ENCODE results near the gene C19orf33. TPM values are rescaled to one million over a fixed set of nuclear protein-coding genes. Genes with fewer than 3 reads are reported as not detected.

Gene C19orf33
- total and polyA plus RNA-seq, 4 experiments from 2014 or later = not detected

DNA sequence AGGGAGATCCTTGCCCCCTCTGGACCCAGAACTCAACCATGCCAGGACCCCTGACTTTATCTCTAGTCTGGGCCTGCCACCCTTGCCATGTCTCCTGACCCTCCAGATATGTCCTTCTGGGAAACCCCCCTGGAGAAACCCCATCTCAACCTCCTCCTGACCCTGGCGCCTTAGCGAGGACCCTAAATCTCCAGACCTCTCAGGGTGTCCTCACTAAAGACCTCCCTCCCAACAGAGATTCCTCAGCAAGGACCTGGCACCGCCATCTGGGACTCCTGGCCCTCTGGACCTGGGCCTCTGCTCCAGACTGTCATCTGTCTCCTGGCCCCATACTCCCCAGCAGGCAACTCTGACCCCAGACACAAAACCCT is 16.9 kb downstream of the C19orf33 start:
- peaks cover 10 to 21% of the 10 kb centered on the region in 2 donors for H3K36me3 Mint-ChIP-seq
- no peak for DNase-seq
- H3K27ac ChIP-seq (ENCODE audit: low read depth, low read length) = peak overlapping the region; percentile 62
- H3K4me1 Mint-ChIP-seq = peaks cover 30 to 66% (median 43%) of the 10 kb centered on the region in 4 donors
- H3K4me3 ChIP-seq (ENCODE audit: low read length in 2 of 2) = no peak overlapping the region
- H3K4me1 ChIP-seq (ENCODE audit: insufficient read depth, low read length) = peaks cover 43% of the 10 kb centered on the region
- H3K27ac Mint-ChIP-seq = peak overlapping the region; percentile 55 to 90 (median 84)
- no peaks in the 10 kb centered on the region for H3K36me3 ChIP-seq (ENCODE audit: insufficient read depth, low read length)
- intact Hi-C loops (cut with micrococcal nuclease) = no loop called here
- POLR2A ChIA-PET (ENCODE audit: partially characterized antibody) = interaction anchor here (1.0 kb wide), 1 partner anchor 56 kb away, joined by 3 read pairs; no protein-coding TSS in a partner anchor
- H3K27me3 Mint-ChIP-seq = no peaks in the 10 kb centered on the region
- H3K9me3 Mint-ChIP-seq = no peaks in the 10 kb centered on the region
- no peaks in the 10 kb centered on the region for H3K27me3 ChIP-seq (ENCODE audit: insufficient read depth, low read length)
- H3K4me3 Mint-ChIP-seq = peak overlapping the region; percentile 84 to 89 (median 86)
- CTCF ChIA-PET (ENCODE audit: partially characterized antibody) = interaction anchor here (0.9 to 1.5 kb wide), 2 partner anchors 76 to 77 kb away, joined by 3 to 6 read pairs; no protein-coding TSS in a partner anchor
- H3K9me3 ChIP-seq (ENCODE audit: control insufficient read depth in 1 of 2, low read length in 2 of 2) = no peaks in the 10 kb centered on the region

DNA sequence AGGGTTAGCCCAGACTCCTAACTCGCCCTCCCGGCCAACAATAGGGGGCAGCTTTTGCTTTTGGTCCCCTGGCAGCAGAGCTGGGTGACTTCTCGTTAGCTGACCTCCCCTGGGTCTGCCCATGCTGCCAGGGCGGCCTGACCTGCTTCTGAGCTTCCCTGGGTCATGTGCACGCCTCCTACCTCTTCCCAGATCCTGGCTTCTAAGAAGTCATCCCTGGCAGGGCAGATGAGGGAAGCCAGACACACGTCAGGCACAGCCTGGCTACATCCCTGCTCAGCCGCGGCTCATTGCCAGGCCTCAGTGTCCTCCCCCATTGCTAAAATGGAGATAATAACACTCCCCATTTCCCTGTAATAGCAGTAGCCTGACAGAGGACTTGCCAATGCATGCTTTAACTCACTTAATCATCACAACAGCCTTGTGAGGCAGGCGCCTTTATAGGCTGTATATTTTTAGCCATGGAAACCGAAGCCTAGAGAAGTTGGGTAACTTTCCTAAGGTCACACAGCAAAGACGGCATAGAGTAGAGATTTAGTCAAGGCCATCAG is 17.7 kb downstream of the C19orf33 start:
- peaks cover 11 to 25% of the 10 kb centered on the region in 2 donors for H3K36me3 Mint-ChIP-seq
- ChIA-PET POLR2A (ENCODE audit: partially characterized antibody) (no interaction called here), CTCF (ENCODE audit: partially characterized antibody) (interaction anchor here (1.5 kb wide), 1 partner anchor 77 kb away, joined by 6 read pairs; no protein-coding TSS in a partner anchor)
- peak overlapping the region in 7 of 8 donors; percentile 12 to 85 (median 42) for H3K4me3 Mint-ChIP-seq
- Histone ChIP-seq H3K36me3 (ENCODE audit: insufficient read depth, low read length) (peaks cover 4% of the 10 kb centered on the region), H3K9me3 (ENCODE audit: control insufficient read depth in 1 of 2, low read length in 2 of 2) (no peaks in the 10 kb centered on the region), H3K4me3 (ENCODE audit: low read length in 2 of 2) (no peak overlapping the region), H3K27ac (ENCODE audit: low read depth, low read length) (no peak overlapping the region), H3K4me1 (ENCODE audit: insufficient read depth, low read length) (peaks cover 36% of the 10 kb centered on the region), H3K27me3 (ENCODE audit: insufficient read depth, low read length) (no peaks in the 10 kb centered on the region)
- peak overlapping the region in 6 of 7 donors; percentile 41 to 84 (median 72) for H3K27ac Mint-ChIP-seq
- DNase-seq = no peak
- H3K27me3 Mint-ChIP-seq = no peaks in the 10 kb centered on the region
- intact Hi-C loops (cut with micrococcal nuclease) = no loop called here
- H3K9me3 Mint-ChIP-seq = no peaks in the 10 kb centered on the region
- H3K4me1 Mint-ChIP-seq = peaks cover 25 to 58% (median 38%) of the 10 kb centered on the region in 4 donors

DNA sequence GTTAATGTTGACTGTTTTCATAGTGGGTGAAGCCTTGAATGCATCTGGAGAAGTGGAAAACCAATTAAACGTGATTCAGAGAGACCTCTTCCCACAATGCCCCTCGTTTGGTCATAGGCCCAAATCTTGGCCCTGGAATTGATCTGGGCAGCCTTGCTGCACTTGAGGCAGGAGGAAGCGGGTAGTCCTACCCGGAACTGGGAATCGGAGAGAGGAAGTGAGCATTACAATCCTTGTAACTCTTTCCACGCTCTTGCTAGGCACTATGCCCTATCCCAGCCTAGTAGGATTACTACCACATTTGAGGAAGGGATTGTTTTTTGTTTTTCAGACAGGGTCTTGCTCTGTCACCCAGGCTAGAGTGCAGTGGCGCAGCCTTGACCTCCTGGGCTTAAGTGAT is 19.2 kb downstream of the C19orf33 start:
- Mint-ChIP-seq H3K9me3 (no peaks in the 10 kb centered on the region), H3K27ac (peak overlapping the region in 2 of 7 donors; percentile 36 to 64), H3K27me3 (no peaks in the 10 kb centered on the region), H3K4me1 (peaks cover 17 to 44% (median 28%) of the 10 kb centered on the region in 4 donors), H3K36me3 (peaks cover 20 to 39% of the 10 kb centered on the region in 2 donors), H3K4me3 (peak overlapping the region in 1 of 8 donors; percentile 29)
- Histone ChIP-seq H3K27ac (ENCODE audit: low read depth, low read length) (no peak overlapping the region), H3K4me1 (ENCODE audit: insufficient read depth, low read length) (peaks cover 28% of the 10 kb centered on the region), H3K27me3 (ENCODE audit: insufficient read depth, low read length) (no peaks in the 10 kb centered on the region), H3K4me3 (ENCODE audit: low read length in 2 of 2) (no peak overlapping the region), H3K36me3 (ENCODE audit: insufficient read depth, low read length) (peaks cover 17% of the 10 kb centered on the region), H3K9me3 (ENCODE audit: control insufficient read depth in 1 of 2, low read length in 2 of 2) (no peaks in the 10 kb centered on the region)
- intact Hi-C loops (cut with micrococcal nuclease) = no loop called here
- no peak for DNase-seq
- ChIA-PET CTCF (ENCODE audit: partially characterized antibody) (no interaction called here), POLR2A (ENCODE audit: partially characterized antibody) (no interaction called here)

DNA sequence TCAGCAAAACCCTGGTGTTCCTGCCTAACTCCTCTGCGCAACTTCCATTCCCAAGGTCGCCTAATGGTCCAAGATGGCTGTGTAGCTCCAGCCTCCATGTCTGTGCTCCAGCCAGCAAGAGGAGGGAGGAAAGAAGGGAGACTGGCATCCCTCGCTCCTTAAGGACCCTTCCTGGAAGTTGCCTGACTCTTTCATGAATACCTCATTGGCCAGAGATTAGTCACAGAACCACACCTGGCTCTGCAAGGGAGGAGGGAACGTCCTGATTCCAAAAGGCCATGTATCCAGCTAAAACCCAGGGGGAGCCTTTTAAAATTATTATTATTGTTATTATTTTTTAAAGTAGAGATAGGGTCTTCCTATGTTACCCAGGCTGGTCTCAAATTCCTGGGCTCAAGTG is 20.4 kb downstream of the C19orf33 start:
- H3K27ac Mint-ChIP-seq = no peak overlapping the region
- H3K4me3 ChIP-seq (ENCODE audit: low read length in 2 of 2) = no peak overlapping the region
- H3K4me1 ChIP-seq (ENCODE audit: insufficient read depth, low read length) = peaks cover 18% of the 10 kb centered on the region
- H3K27me3 ChIP-seq (ENCODE audit: insufficient read depth, low read length) = no peaks in the 10 kb centered on the region
- ChIA-PET POLR2A (ENCODE audit: partially characterized antibody) (no interaction called here), CTCF (ENCODE audit: partially characterized antibody) (no interaction called here)
- H3K27me3 Mint-ChIP-seq = no peaks in the 10 kb centered on the region
- H3K4me1 Mint-ChIP-seq = peaks cover 12 to 32% (median 20%) of the 10 kb centered on the region in 4 donors
- H3K9me3 Mint-ChIP-seq = no peaks in the 10 kb centered on the region
- peaks cover 17% of the 10 kb centered on the region for H3K36me3 ChIP-seq (ENCODE audit: insufficient read depth, low read length)
- DNase-seq = no peak
- intact Hi-C loops (cut with micrococcal nuclease) = no loop called here
- H3K9me3 ChIP-seq (ENCODE audit: control insufficient read depth in 1 of 2, low read length in 2 of 2) = no peaks in the 10 kb centered on the region
- H3K36me3 Mint-ChIP-seq = peaks cover 26 to 40% of the 10 kb centered on the region in 2 donors
- H3K27ac ChIP-seq (ENCODE audit: low read depth, low read length) = no peak overlapping the region
- H3K4me3 Mint-ChIP-seq = no peak overlapping the region

DNA sequence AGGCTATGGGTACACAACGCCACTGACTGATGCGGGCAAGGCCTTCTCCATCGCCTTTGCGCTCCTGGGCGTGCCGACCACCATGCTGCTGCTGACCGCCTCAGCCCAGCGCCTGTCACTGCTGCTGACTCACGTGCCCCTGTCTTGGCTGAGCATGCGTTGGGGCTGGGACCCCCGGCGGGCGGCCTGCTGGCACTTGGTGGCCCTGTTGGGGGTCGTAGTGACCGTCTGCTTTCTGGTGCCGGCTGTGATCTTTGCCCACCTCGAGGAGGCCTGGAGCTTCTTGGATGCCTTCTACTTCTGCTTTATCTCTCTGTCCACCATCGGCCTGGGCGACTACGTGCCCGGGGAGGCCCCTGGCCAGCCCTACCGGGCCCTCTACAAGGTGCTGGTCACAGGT is 22.5 kb downstream of the C19orf33 start:
- Mint-ChIP-seq H3K4me3 (no peak overlapping the region), H3K36me3 (peaks cover 29 to 40% of the 10 kb centered on the region in 2 donors), H3K27me3 (no peaks in the 10 kb centered on the region), H3K9me3 (no peaks in the 10 kb centered on the region), H3K27ac (no peak overlapping the region), H3K4me1 (peaks cover 5 to 14% (median 7%) of the 10 kb centered on the region in 4 donors)
- DNase-seq = no peak
- Histone ChIP-seq H3K9me3 (ENCODE audit: control insufficient read depth in 1 of 2, low read length in 2 of 2) (no peaks in the 10 kb centered on the region), H3K27me3 (ENCODE audit: insufficient read depth, low read length) (no peaks in the 10 kb centered on the region), H3K27ac (ENCODE audit: low read depth, low read length) (no peak overlapping the region), H3K4me3 (ENCODE audit: low read length in 2 of 2) (no peak overlapping the region), H3K36me3 (ENCODE audit: insufficient read depth, low read length) (peaks cover 17% of the 10 kb centered on the region), H3K4me1 (ENCODE audit: insufficient read depth, low read length) (peaks cover 2% of the 10 kb centered on the region)
- ChIA-PET POLR2A (ENCODE audit: partially characterized antibody) (interaction anchor here (0.9 kb wide), 1 partner anchor 8 kb away, joined by 3 read pairs; no protein-coding TSS in a partner anchor), CTCF (ENCODE audit: partially characterized antibody) (no interaction called here)
- intact Hi-C loops (cut with micrococcal nuclease) = no loop called here

DNA sequence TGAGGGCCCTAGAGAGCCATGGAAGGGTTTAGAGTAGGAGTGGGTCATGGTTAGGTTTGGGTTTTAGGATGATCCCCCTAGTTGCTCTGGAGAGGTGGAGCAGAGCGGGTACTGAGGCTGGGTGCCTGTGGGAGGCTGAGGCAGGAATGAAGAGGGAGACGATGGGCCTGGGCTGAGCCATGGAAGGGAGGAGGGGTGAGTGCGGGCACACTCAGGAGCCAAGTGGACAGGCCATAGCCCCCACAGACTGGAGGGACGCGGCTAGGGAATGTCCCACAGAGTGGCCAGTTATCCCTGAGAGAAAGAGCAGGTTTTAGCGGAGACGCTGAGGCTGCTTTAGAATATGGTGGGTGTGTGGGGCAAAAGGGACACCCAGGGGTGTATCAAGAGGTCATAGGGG is 25.6 kb downstream of the C19orf33 start:
- Mint-ChIP-seq H3K9me3 (no peaks in the 10 kb centered on the region), H3K36me3 (peaks cover 25 to 32% of the 10 kb centered on the region in 2 donors), H3K27ac (no peak overlapping the region), H3K27me3 (no peaks in the 10 kb centered on the region), H3K4me3 (no peak overlapping the region), H3K4me1 (no peaks in the 10 kb centered on the region)
- Histone ChIP-seq H3K27me3 (ENCODE audit: insufficient read depth, low read length) (no peaks in the 10 kb centered on the region), H3K36me3 (ENCODE audit: insufficient read depth, low read length) (peaks cover 17% of the 10 kb centered on the region), H3K4me3 (ENCODE audit: low read length in 2 of 2) (no peak overlapping the region), H3K4me1 (ENCODE audit: insufficient read depth, low read length) (no peaks in the 10 kb centered on the region), H3K27ac (ENCODE audit: low read depth, low read length) (no peak overlapping the region), H3K9me3 (ENCODE audit: control insufficient read depth in 1 of 2, low read length in 2 of 2) (no peaks in the 10 kb centered on the region)
- ChIA-PET POLR2A (ENCODE audit: partially characterized antibody) (no interaction called here), CTCF (ENCODE audit: partially characterized antibody) (interaction anchor here (7.8 kb wide), 1 partner anchor 86 kb away, joined by 73 read pairs; no protein-coding TSS in a partner anchor)
- intact Hi-C loops (cut with micrococcal nuclease) = loop anchor here (10.0 kb wide), 1 partner anchor 1015 kb away; no protein-coding TSS in a partner anchor
- no peak for DNase-seq

DNA sequence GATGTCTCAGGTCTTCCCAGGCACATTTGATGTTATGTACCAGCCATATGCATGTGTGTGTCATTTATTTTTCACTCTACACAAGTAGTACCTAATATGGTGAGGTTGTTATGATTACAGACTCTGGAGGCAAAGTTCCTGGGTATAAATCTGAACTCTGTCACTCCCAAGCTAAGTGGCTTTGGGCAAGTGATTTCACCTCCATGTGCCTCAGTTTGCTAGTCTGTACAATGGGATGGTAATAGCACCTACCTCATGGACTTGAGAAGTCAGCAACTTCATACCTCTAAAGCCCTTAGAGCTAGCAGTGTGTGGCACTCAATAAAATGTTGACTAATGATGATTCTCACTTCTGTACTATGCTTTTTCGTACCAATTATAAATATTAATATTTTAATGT is 27.7 kb downstream of the C19orf33 start:
- no peak overlapping the region for H3K4me3 ChIP-seq (ENCODE audit: low read length in 2 of 2)
- Mint-ChIP-seq H3K9me3 (peaks cover 0 to 2% (median 0%) of the 10 kb centered on the region in 8 donors), H3K27me3 (no peaks in the 10 kb centered on the region), H3K36me3 (peaks cover 18 to 23% of the 10 kb centered on the region in 2 donors), H3K4me1 (peaks cover under 1 to 13% (median 2%) of the 10 kb centered on the region in 4 donors), H3K4me3 (no peak overlapping the region), H3K27ac (no peak overlapping the region)
- ChIA-PET CTCF (ENCODE audit: partially characterized antibody) (interaction anchor here (0.6 to 7.8 kb wide), 2 partner anchors 88 to 886 kb away, joined by 3 to 73 read pairs; no protein-coding TSS in a partner anchor), POLR2A (ENCODE audit: partially characterized antibody) (no interaction called here)
- H3K27me3 ChIP-seq (ENCODE audit: insufficient read depth, low read length) = no peaks in the 10 kb centered on the region
- no peaks in the 10 kb centered on the region for H3K9me3 ChIP-seq (ENCODE audit: control insufficient read depth in 1 of 2, low read length in 2 of 2)
- no peaks in the 10 kb centered on the region for H3K4me1 ChIP-seq (ENCODE audit: insufficient read depth, low read length)
- no peak overlapping the region for H3K27ac ChIP-seq (ENCODE audit: low read depth, low read length)
- H3K36me3 ChIP-seq (ENCODE audit: insufficient read depth, low read length) = peaks cover 13% of the 10 kb centered on the region
- no peak for DNase-seq
- intact Hi-C loops (cut with micrococcal nuclease) = loop anchor here (10.0 kb wide), 1 partner anchor 1017 kb away; no protein-coding TSS in a partner anchor

All from CD4-positive, alpha-beta memory T cell (primary cell).